Right lobe of liver (tissue), 6 donors: Measurements from ENCODE around the gene KREMEN1. TPM values are rescaled to one million over a fixed set of nuclear protein-coding genes. Genes with fewer than 3 reads are reported as not detected.

Source experiments
- ATAC-seq, 4 donors: fragments of 200-7000 bp; cut with Tn5 transposase; one replicate each; pipeline ENCODE4 v1.9.1; 2020; ENCODE audit warnings: mild to moderate bottlenecking in 4 of 4, moderate library complexity in 4 of 4
- DNase-seq, 3 donors: peaks; one replicate each; pipeline ENCODE4 v3.0.0-alpha.2; 2020
- H3K27ac ChIP-seq, 3 donors: fragments of 200-600 bp; one replicate each; pipeline ENCODE4 v1.8.0; 2022
- H3K27me3 ChIP-seq, 2 donors: fragments of 200-600 bp; one replicate each; pipeline ENCODE4 v1.8.0; 2022
- H3K36me3 ChIP-seq, 4 donors: fragments of 200-600 bp; sonication (generic) in 1 of 4; one replicate each; pipeline versions ENCODE4 v1.5.1 to v1.8.0; 2017 to 2022; ENCODE audit warnings: control low read depth in 1 of 4
- H3K4me1 ChIP-seq, 4 donors: fragments of 200-600 bp; sonication (generic) in 1 of 4; one replicate each; pipeline versions ENCODE4 v1.5.1 to v1.8.0; 2017 to 2022; ENCODE audit warnings: control low read depth in 1 of 4
- H3K4me3 ChIP-seq, 3 donors: fragments of 200-600 bp; one replicate each; pipeline ENCODE4 v1.8.0; 2022
- H3K9me3 ChIP-seq, 4 donors: fragments of 200-600 bp; sonication (generic) in 1 of 4; one replicate each; pipeline versions ENCODE4 v1.5.1 to v1.8.0; 2017 to 2022; ENCODE audit warnings: control low read depth in 1 of 4
- POLR2A ChIP-seq: fragments of 450-650 bp; IDR thresholded peaks from one replicate; pipeline ENCODE4 v1.6.1; 2017; ENCODE audit warnings: antibody characterized with exemption, mild to moderate bottlenecking
- WGBS: methylation state at CpG from one replicate; pipeline ENCODE4 v1.1.6; 2018; ENCODE audit warnings: low coverage, low lambda C conversion rate; ENCODE audit not compliant: insufficient coverage; ENCODE audit errors: missing lambda C conversion rate; 5-methylcytosine and 5-hydroxymethylcytosine counted together
- intact Hi-C, 2 donors: fragments of 100-400 bp; cut with DNase I; formaldehyde crosslinking; loops; one replicate each; pipeline versions ENCODE4 v1.11.2 to v1.14.1; 2022
- total RNA-seq, 6 experiments: library from RNA; depleted of rRNA in 2 of 6; stranded (reverse); fragments of >200 nt in 2 of 6; fragmentation: NEBNext Ultra II Directional in 3 of 6; extraction: Animal tissue kit (Norgen Biotek cat#: 25700) in 3 of 6; gene quantifications; one replicate each; pipeline versions ENCODE4 v1.1.0 to v1.2.4, GENCODE V29; 2016 to 2023
- TF ChIP-seq, protein P1 (sequence below), 4 donors: fragments of 200-600 bp in 3 of 4; fragments of 450-650 bp in 1 of 4; IDR thresholded peaks; one replicate each; pipeline versions ENCODE4 v1.5.1 to v1.8.0; 2016 to 2022; ENCODE audit warnings: antibody characterized with exemption in 4 of 4, mild to moderate bottlenecking in 2 of 4
- donor health status: DM: no; HTN: yes; CAD: no.
- donor health status: DM: no; HTN: no; CAD: no.
- donor health status: DM: no; HTN: no; CAD: no.
- donor health status: DM: no; HTN: yes; CAD: no.
- donor health status: DM: no; HTN: yes; CAD: no.

The KREMEN1 gene
- total RNA-seq, 6 experiments from 2014 or later, result 1.7 to 6.7 (median 3.0) TPM

DNA sequence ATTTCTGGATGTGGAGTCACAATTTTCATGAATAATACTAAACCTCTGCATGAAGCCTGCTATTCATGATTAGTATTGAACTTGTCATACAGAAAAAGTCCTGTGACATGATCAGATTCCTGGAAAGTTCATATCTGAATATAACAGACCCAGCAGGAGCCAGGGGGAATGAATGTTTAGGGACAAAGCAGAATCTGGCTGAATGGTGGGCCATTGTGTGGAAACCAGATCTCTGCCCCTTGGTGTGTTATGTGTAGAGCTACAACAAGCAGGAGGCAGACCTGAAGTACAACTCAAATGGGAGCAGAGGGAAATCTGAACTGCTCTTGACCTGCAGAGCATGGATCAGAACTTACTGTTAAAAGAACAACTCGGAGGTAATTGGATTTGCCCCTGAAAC lies 30.3 kb downstream of the KREMEN1 start:
- no peak for ATAC-seq
- intact Hi-C loops, result no loop called here

DNA sequence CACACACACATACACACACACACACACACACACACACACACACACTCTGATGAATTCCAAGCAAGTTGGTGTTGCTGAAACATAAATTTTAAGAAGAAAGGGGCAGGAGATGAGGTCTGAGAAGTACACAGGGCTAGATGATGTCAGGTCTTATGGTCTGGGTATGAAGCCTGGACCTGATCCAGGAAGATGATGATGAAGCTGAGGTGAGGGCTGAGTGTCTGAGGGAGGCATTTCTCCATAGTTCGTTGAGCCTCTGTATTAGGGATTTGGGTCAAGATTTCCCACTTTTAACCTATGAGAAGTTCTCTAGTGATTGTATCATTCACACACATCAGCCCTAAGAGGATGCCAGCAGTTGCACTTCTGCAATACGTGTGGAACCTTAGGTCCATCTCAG lies 32.6 kb downstream of the KREMEN1 start:
- Histone ChIP-seq H3K4me1 (no peaks in the 10 kb centered on the region), H3K36me3 (no peaks in the 10 kb centered on the region), H3K27me3 (no peaks in the 10 kb centered on the region), H3K9me3 (no peaks in the 10 kb centered on the region), H3K27ac (no peak overlapping the region), H3K4me3 (no peak overlapping the region)
- DNase-seq, result no peak
- TF ChIP-seq POLR2A, result no peak
- TF ChIP-seq, protein P1, sequence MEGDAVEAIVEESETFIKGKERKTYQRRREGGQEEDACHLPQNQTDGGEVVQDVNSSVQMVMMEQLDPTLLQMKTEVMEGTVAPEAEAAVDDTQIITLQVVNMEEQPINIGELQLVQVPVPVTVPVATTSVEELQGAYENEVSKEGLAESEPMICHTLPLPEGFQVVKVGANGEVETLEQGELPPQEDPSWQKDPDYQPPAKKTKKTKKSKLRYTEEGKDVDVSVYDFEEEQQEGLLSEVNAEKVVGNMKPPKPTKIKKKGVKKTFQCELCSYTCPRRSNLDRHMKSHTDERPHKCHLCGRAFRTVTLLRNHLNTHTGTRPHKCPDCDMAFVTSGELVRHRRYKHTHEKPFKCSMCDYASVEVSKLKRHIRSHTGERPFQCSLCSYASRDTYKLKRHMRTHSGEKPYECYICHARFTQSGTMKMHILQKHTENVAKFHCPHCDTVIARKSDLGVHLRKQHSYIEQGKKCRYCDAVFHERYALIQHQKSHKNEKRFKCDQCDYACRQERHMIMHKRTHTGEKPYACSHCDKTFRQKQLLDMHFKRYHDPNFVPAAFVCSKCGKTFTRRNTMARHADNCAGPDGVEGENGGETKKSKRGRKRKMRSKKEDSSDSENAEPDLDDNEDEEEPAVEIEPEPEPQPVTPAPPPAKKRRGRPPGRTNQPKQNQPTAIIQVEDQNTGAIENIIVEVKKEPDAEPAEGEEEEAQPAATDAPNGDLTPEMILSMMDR (IDR thresholded peaks at IDR 0.05), result no peak
- intact Hi-C loops, result no loop called here
- WGBS, result 65% methylated on average over 2 of the region's 2 CpGs
- peak in 1 of 4 donors; percentile 17 for ATAC-seq

More for the DNA sequence above, 30.3 kb downstream of the KREMEN1 start:
- no peak for DNase-seq
- Histone ChIP-seq H3K4me3 (no peak overlapping the region), H3K27me3 (no peaks in the 10 kb centered on the region), H3K36me3 (no peaks in the 10 kb centered on the region), H3K27ac (no peak overlapping the region), H3K4me1 (no peaks in the 10 kb centered on the region), H3K9me3 (no peaks in the 10 kb centered on the region)
- 71% methylated on average over 1 of the region's 1 CpG for WGBS
- TF ChIP-seq, protein P1 (IDR thresholded peaks at IDR 0.05), result no peak
- no peak for TF ChIP-seq POLR2A

DNA sequence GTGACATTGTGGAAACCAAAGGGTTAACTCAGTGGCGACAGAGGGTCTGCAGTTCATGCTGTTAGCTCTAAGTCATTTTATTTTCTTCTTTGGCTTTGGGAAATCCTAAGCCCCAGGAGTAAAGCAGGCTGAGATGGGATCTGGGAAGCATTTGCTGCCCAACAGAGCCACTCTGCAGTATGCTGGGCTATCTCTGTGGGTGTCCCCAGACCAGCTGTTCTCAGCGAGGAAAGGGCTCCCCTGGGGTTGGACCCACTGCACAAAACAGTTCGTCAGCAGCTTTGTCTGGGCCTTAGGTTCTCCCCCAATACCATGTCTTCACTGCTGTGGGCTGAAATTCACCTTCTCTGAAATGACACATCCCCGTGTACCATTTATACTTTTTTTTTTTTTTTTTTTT lies 34.0 kb downstream of the KREMEN1 start:
- no peak for DNase-seq
- no peak for TF ChIP-seq POLR2A
- TF ChIP-seq, protein P1 (IDR thresholded peaks at IDR 0.05), result no peak
- no peak overlapping the region for H3K4me3 ChIP-seq
- H3K4me1 ChIP-seq, result no peaks in the 10 kb centered on the region
- WGBS, result 61% methylated on average over 4 of the region's 4 CpGs
- H3K27ac ChIP-seq, result no peak overlapping the region
- H3K9me3 ChIP-seq, result no peaks in the 10 kb centered on the region
- ATAC-seq, result no peak
- intact Hi-C loops, result no loop called here
- no peaks in the 10 kb centered on the region for H3K27me3 ChIP-seq
- H3K36me3 ChIP-seq, result no peaks in the 10 kb centered on the region

DNA sequence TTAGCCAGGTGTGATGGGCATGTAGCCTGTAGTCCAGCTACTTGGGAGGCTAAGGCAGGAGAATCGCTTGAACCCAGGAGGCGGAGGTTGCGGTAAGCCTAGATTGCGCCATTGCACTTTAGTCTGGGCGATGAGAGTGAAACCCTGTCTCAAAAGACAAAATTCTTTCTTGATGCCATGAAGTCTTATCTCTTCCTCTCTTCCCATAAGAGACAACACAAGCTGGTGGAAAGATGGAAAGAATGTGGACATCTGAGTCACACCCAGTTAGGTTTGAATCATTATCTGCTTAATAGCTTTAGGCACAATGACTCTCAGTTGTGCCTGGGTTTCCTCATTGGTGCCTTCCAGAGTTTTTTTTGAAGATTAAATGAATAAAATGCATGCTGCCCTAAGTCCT lies 35.3 kb downstream of the KREMEN1 start:
- no peak for ATAC-seq

More for the DNA sequence above, 35.3 kb downstream of the KREMEN1 start:
- Histone ChIP-seq H3K36me3 (no peaks in the 10 kb centered on the region), H3K4me3 (no peak overlapping the region), H3K4me1 (no peaks in the 10 kb centered on the region), H3K27ac (no peak overlapping the region), H3K9me3 (no peaks in the 10 kb centered on the region), H3K27me3 (no peaks in the 10 kb centered on the region)
- intact Hi-C loops, result no loop called here
- no peak for DNase-seq
- TF ChIP-seq POLR2A, result no peak
- TF ChIP-seq, protein P1 (IDR thresholded peaks at IDR 0.05), result no peak
- 98% methylated on average over 5 of the region's 5 CpGs for WGBS
